T-helper 2 cell (primary cell): ENCODE measurements around the gene SNURF.
"Not testable (repeated sequence)": the region's sequence is repeated elsewhere in the genome, so short reads cannot be mapped to it uniquely, and the experiment has no call there.

ENCODE experiments used
- DNase-seq, 5 experiments: peaks; one replicate each; pipeline versions ENCODE4 v3.0.0 to v3.0.0-alpha.2; 2012 to 2022
- total RNA-seq, 2 donors: gene quantifications; one replicate each; lab custom pipeline; 2026; lab: John Stamatoyannopoulos, UW

SNURF gene, protein sequence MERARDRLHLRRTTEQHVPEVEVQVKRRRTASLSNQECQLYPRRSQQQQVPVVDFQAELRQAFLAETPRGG
- total RNA-seq: 1.1 to 1.2 reads per million in 2 donors

DNA sequence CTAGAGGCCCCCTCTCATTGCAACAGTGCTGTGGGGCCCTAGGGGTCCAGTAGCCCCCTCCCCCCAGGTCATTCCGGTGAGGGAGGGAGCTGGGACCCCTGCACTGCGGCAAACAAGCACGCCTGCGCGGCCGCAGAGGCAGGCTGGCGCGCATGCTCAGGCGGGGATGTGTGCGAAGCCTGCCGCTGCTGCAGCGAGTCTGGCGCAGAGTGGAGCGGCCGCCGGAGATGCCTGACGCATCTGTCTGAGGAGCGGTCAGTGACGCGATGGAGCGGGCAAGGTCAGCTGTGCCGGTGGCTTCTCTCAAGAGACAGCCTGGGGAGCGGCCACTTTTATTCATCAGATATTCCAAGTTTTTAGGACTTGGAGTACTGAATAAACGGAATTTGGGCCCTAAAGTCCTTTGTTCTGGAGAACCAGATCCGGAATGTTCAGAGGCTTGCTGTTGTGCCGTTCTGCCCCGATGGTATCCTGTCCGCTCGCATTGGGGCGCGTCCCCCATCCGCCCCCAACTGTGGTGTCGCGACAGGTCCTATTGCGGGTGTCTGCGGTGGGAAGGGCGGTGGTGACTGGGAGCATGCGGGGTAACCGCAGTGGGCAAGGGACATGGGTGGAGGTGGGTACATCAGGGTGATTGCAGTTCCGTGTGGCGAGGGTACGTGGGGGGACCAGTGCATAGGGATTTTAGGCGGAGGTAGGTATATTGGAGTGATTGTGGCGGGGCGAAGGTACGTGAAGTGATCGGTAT, at the start of gene SNURF, which contains the start of gene SNRPN:
TSS of gene SNURF (plus strand) at position 205 of the 748 bp plus-strand sequence. CDS start at position 267, 62 bp downstream.
TSS of gene SNRPN (plus strand) at position 205 of the 748 bp plus-strand sequence. CDS start 19,467 bp downstream, outside the sequence.
- DNase-seq: peak; percentile 29 to 80 (median 47)

DNA sequence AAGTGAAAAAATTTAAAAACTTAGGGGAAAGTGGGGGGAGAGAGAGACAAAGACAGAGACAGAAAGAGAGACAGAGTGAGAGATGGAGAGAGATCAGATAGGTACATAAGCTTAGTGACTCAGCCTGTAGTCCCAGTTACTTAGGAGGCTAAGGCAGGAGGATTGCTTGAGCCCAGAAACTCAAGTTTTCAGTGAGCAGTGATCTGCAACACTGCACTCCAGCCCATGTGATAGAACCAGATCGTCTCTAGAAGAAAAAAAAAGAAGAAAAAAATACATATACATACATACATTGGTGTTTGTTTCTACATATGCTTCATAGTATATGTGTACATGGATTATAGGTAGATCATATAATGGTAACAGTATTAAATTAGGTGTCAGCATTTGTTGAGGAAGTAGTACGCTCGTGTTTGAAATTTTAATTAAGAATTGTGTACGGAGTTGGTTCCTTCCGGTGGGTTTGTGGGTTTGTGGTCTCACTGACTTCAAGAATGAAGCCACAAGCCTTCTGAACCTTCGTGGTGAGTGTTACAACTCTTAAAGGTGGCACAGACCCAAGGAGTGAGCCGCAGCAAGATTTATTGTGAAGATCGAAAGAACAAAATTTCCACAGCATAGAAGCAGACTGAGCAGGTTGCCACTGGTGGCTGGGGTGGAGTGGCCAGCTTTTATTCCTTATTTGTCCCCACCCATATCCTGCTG, 38.3 kb upstream of the SNURF start:
- DNase-seq: peak in 1 of 5 experiments; percentile 55

DNA sequence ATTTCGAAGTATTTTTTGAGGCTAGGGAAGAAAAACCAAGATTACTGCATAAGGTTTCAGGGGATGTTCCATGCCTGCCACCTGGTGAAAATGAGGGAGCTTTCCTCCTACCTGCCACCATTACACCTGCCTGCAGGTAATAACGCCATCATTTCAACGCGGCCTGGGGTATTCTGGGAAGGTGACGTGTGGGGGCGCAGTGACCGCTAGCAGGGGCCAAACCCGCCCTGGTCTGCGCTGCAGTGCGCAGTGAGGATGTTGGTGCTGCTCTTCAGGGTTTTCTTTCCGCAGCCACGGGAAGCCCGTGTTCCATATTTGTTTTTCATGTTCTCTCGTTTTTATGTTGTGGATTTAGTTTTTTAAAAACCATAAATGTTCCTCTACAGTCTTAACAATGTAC, 37.4 kb upstream of the SNURF start:
- DNase-seq: no peak

DNA sequence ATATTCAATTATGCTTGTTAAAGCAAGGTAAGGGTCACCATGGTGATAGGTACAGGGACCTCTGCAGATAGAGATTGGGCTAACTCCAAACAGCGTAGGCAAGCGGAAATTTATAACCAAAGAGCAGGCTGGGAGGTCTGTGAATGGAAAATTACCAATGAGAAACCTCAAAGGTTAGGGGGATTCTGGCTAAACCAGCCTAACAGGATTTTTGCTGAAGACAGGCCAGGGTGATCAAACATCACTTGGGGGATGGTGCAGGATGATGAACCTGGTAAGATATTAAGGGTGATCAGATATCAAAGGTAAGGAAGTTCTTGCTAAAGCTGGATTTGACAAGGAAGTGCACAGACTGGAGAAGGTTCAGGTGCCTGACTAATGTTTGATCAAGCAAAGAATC, 35.3 kb upstream of the SNURF start:
- no peak for DNase-seq

DNA sequence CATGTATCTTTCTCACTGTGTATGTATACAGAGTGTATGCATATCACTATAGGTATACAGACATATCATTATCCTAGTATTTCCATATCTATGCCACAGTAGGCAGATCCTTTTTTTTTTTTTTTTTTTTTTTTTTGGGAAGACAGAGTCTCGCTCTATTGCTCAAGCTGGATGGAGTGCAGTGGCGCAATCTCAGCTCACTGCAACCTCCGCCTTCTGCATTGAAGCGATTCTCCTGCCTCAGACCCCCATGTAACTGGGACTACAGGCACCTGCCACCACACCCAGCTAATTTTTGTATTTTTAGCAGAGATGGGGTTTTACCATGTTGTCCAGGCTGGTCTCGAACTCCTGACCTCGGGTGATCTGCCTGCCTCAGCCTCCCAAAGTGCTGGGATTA, 32.0 kb upstream of the SNURF start:
- not testable (repeated sequence) for DNase-seq

DNA sequence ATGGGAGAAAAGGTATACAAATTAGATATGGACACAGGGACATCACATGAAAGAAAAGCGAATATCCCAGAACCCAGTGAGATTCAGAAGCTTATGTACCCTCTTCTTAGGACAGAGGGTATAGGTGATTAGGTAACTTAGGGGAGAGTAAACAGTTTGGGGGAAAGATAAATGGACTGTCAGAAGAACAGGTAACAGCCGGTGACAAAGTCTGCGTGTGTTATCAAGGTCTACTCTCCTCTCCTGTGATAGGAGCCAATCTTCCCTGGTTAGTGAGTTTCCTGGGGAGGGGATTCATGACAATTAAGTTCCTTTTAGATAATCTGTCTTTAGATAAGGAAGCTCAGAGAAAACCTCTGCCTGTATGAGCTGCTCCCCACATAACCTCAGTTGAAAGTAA, 30.6 kb upstream of the SNURF start:
- no peak for DNase-seq

DNA sequence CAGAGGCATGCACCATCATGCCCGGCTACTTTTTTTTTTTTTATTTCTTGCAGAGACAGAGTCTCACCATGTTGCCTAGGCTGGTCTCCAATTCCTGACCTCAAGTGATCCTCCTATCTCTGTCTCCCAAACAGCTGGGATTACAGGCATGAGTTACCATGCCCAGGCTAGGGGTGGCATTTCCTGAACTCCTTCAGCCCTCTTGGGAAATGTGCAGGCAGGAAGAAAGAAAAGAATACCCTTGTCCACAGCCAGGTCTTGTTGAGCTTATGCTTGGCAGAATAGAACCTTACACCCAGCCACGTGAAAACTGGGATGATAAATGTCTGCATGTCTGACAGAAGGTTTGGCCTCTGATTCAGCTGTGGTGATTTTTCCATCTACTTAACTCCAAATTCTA, 30.2 kb upstream of the SNURF start:
- DNase-seq: no peak

DNA sequence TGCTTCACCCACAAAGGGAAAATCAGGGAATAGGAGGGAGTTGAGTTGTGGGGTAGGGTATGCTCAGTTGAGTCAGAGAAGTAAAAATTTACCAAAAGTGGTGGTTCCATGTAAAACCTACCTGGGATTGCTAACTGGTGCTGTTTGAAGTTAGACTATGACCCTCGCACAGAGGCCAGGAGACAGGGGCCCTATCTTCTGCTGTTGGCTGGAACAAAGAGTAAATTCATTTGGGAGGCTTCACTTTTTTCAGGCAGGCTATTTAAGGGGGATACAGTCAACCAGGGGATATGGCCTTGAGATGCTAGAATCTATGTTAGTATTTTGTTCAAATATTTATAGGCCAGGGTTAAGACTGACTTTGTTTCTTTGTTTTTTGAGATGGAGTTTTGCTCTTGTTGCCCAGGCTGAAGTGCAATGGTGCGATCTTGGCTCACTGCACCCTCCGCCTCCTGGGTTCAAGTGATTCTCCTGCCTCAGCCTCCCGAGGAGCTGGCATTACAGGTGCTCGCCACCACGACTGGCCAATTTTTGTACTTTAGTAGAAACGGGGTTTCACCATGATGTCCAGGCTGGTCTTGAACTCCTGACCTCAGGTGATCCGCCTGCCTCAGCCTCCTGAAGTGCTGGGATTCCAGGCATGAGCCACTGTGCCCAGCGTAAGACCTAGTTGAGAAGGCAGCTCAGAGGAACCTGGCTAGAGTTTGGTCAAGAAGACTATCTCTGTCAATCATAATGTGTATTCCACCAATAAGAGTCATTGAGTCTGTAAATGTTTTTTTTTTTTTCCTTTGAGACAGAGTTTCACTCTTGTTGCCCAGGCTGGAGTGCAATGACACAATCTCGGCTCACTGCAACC, 22.7 kb upstream of the SNURF start:
- not testable (repeated sequence) for DNase-seq

DNA sequence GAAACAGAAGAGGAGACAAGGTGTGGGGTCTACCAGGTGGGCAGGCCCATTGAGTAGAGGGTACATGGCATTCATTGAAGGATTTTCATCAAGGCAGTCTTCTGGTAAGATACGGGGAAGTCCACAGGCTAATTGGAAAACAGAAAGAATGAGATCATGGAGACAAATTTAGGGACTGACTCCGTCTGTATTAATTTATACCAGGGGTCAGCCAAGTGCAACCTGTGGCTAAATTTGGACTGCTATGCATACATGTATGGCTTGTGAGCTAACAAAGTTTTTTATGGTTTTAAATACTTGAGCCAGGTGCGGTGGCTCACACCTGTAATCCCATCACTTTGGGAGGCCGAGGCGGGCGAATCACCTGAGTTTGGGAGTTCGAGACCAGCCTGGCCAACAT, 21.1 kb upstream of the SNURF start:
- DNase-seq: no peak

DNA sequence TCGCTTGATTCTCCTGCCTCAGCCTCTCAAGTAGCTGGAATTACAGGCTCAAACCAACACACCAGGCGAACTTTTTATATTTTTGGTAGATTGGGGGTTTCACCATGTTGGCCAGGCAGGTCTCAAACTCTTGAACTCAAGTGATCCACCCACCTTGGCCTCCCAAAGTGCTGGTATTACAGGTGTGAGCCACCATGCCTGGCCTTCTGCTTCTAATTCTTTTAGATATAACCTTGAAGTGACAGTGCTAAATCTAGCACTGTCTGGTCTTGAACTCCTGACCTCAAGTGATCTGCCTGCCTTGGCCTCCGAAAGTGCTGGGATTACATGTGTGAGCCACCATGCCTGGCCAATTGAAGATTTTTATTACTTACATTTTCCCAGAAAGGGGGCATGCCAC, 16.6 kb upstream of the SNURF start:
- not testable (repeated sequence) for DNase-seq

DNA sequence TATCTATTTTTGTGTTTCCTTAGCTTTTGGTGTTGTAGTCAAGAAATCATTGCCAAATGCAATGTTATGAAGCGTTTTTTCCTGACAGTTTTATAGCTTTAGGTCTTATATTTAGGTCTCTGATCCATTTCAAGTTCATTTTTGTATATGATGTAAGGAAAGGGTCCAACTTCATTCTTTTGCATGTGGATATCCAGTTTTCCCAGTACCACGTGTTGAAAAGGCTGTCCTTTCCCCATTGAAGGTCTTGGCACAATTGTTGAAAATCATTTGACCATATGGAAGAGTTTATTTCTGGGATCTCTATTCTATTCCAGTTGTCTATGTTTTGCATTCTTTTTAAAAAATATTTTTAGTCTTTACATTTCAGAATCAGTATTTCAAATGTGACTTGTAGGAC, 14.6 kb upstream of the SNURF start:
- DNase-seq: no peak

DNA sequence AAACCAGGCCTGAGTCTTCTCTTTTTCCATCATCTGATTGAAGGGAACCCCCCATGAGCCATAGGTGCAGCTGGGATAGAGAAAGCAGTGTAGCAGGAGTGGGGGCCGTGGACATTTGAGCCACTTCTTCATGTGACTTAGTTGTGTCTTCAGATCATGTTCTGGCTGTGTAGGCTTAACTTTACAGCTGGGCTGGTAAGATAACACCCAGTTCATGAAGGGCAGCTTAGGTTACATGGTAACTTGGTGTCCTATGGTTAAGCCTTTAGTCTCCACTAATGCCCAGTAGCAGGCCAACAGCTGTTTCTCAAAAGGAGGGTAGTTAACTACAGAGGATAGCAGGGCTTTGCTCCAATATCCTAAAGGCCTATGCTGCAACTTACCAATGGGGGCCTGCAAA, 11.4 kb upstream of the SNURF start:
- no peak for DNase-seq

DNA sequence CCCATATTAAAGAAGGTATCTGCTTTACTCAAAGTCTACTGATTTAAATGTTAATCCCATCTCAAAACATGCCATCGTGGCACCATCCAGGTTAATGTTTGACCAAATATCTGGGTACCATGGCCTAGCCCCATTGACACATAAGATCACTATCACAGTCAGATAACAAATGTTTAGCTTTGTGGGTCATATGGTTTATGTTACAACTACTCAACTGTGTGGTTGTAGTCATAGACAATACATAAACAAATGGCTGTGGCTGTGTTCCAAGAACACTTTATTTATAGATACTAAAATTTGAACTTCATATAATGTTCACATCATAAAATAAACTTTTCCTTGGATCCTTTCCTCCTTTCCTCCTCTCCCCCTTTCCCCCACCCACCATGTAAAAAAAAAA, 9.8 kb upstream of the SNURF start:
- DNase-seq: no peak

DNA sequence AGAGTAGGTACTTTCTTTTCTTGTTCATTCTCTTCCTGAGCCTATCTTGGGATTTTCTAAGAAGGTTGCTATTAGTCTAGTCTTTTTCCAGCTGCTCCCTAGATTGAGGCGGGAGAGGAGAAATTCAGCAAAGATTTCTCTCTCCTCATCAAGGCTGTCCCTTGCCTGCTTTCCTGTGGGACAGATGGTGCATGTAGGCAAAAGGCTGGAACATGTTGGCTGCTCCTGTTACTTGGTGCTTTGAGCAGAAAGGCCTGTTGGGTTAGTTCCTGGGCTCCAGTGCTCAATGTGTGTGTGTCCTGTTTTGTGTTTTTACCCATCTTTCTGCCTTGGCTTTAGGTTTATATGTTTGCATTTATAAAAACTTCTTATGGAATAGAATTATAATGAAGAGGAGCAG, 9.1 kb upstream of the SNURF start:
- no peak for DNase-seq

DNA sequence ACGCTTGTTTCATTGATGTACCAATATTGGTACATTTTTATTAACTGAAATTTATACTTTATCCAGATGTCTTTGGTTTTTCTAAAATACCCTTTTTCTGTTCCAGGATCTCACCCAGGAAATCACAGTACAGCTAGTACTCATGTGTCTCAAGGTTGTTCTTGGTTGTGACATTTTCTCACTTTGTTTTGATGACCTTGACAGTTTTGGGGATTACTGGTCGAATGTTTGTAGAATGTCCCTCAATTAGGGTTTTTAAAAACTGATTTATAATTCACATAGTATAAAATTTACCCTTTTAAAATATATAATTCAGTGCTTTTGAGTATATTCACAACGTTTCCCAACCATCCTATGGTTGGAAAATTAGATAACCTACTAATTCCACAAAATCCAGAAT, 6.3 kb upstream of the SNURF start:
- no peak for DNase-seq

DNA sequence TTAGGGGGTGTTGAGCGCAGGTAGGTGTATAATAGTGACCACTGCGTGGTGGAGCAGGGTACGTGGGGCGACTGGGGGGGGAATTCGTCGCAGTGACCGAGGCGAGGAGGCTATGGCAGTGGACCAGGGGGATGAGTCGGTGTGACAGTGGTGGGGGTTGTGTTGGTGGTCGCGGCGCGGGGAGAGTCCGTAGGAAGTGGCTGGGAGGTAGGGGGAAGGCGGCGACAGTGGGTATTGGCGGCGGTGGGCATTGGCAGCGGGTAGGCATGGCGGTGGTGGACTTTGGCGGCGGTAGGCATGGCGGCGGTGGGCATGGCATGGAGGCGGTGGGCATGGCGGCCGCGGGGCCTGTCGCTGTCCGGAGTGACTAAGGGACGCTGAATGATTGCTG, 739 bp downstream of the SNURF start:
- DNase-seq: peak in 3 of 5 experiments; percentile 7 to 22 (median 12)

DNA sequence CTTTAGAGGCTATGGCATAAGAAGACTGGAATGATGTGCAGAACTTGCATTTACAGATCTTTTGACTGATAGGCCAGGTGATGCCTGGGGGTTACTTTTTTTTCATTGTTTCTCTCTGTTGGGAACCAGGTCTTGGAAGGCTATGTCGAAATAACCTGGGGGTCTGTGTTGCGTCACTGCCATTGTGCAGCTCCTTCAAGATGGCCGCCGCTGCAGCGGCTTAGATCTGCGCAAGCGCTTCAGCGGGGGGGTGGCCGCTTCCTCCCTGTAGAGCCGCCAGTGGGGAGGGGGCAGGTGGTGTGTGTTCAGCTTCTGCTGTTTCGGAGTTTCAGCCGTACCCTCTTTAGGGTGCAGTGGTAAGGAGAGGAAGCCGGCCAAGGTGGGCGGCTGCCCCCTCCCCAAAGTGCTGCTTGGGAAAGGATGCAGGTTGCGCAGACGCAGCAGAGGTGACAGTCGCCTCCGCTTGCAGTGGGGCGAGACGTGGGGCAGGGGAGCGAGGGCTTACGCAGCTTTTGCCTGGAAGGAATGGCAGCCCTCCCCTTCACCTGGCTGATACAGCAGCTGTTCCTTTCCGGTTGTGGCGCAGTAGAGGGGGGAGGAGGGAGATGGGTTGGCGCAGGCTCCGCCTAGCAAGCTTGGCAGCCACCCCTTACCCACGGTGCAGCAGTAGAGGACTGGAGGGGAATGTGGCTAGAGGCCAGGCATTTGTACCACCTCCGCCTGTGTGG, 1.5 kb downstream of the SNURF start:
- DNase-seq: peak; percentile 17 to 89 (median 72)

DNA sequence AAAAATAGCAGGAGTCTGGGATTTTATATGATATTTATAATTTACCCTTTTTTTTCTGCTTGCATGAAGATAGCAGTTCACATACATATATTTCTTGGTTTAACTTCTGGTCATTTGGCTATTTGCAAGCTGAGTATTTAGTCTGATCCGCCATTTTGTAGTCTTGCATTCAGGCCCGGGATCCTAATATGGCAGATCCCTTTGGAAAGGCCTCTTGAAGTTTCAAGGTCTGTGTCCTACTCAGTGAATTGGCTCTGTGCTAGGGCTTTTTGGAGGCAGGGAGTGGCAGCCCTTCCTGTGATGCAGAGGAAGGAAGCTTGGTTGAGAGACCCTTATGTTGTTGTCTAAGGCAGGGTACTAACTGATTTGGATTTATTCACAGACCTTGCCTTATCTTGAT, 2.9 kb downstream of the SNURF start:
- no peak for DNase-seq

DNA sequence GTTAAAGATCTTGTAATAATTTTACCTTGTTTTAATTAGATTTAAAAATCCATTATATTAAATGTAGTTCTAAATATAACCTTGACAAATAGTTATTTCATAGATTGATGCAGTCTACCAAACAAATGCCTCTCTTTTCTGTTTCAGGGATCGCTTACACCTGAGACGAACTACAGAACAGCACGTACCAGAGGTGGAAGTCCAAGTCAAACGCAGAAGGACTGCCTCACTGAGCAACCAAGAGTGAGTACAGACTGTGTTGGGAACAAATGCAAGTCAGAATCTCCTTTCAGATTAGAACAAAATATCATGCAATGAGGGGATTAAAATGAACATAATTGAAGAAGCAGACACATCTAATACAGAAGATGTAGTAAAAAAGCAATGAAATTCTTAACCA, 7.2 kb downstream of the SNURF start:
- DNase-seq: no peak

DNA sequence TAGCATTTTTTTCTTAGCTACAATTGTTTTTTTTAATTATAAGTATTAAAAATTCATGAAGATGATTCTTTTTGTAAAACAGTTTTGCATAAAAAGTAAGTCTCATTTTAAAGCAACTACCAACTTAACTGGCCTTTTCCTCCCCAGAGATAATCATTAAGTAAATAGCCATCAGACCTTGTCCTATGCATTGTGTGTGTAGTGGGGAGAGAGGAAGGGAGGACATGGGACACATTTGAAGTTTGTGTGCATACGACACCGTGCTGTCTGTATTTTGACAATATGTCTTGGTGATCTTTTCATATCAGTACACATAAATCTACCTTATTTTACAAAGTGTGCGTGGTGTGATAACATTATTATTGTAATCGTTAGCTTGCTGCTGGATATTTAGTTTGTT, 8.1 kb downstream of the SNURF start:
- no peak for DNase-seq

DNA sequence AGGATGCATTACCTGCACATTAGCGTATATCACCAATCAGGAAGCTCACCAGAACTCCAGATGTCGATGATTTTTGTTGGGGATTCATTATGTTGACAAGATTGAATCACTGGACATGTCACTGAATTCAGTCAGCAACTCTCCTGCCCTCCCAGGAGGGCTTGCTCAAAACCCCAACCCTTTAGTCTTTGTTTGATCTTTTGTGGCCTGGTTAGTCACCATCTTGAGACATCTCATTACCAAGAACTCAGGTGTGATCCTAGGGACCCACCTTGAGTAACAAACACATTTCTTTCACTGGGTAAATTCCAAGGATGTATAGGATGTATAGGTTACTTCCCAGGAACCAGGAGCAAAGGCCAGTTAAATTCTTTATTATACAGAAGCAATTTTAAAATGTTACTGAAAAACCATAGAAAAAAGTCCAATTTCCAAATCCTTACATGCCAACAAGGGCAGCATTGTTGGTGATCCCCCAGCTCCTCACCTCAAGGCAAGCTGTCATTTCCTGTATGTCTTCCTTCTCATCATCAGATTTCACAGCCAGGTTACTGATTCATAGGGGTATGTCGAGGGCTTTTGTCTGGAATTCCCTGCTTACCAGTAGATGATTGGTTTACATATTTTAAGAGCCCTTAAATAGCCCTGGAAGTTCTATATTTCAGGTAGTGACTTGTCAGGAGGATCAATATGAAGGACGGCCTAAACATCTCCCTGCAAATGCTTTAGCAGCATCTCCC, 11.7 kb downstream of the SNURF start:
- DNase-seq: no peak

DNA sequence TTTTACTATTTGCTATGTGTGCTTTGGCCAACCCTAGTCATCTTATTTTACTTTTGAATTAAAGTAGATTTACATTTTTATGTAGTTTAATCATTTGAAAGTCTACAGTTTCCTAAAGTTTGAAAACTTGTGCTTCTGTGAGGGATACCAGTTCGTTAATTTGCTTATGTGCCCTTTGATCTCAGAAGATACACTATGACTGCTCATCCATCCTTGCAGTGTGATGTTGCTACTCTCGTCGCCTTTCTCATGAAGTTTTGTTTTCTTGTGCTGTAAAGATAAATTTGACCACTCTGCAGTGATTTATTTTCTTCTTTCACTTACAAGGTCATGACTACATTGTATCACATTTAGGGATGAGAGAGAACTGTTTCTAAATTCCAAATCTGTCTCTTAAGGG, 16.3 kb downstream of the SNURF start:
- DNase-seq: no peak
